Prostate gland (tissue), 2 donors: ENCODE data around the gene ADRA2B. TPM values are rescaled to one million over a fixed set of nuclear protein-coding genes. Genes with fewer than 3 reads are reported as not detected.

Source experiments
- DNase-seq: peaks from one replicate; pipeline ENCODE4 v3.0.0-alpha.2; 2019; ENCODE audit warnings: low spot score
- H3K27ac ChIP-seq, 2 donors: fragments of 200-600 bp; sonication (generic); 2 replicates each; pipeline ENCODE4 v1.5.1; 2017 to 2019
- H3K27me3 ChIP-seq: fragments of 200-600 bp; sonication (generic); replicated peaks from 2 replicates; pipeline ENCODE4 v1.5.1; 2019; ENCODE audit not compliant: insufficient read depth
- H3K36me3 ChIP-seq, 2 donors: fragments of 200-600 bp; sonication (generic); 1 replicate in 1 of 2; 2 replicates in 1 of 2; pipeline versions ENCODE4 v1.5.1 to v1.8.1; 2017 to 2019
- H3K4me1 ChIP-seq: fragments of 200-600 bp; sonication (generic); replicated peaks from 2 replicates; pipeline ENCODE4 v1.5.1; 2019
- H3K4me3 ChIP-seq, 2 donors: fragments of 200-600 bp; sonication (generic); 2 replicates each; pipeline ENCODE4 v1.5.1; 2017 to 2019
- H3K9me3 ChIP-seq: fragments of 200-600 bp; sonication (generic); 2 replicates; pipeline ENCODE4 v1.5.1; 2017
- POLR2A ChIP-seq: fragments of 450-650 bp; IDR thresholded peaks from one replicate; pipeline ENCODE4 v1.6.1; 2016; ENCODE audit warnings: antibody characterized with exemption, mild to moderate bottlenecking
- POLR2AphosphoS5 ChIP-seq: sonication (generic); formaldehyde crosslinking; IDR thresholded peaks from one replicate; pipeline ENCODE4 v1.6.1; 2017; ENCODE audit warnings: antibody characterized with exemption
- WGBS: methylation state at CpG from one replicate; pipeline ENCODE4 v1.1.5; 2018; 5-methylcytosine and 5-hydroxymethylcytosine counted together
- intact Hi-C: fragments of 100-400 bp; cut with DNase I; formaldehyde crosslinking; loops from one replicate; pipeline ENCODE4 v1.14.2; 2022
- total RNA-seq, 2 donors: library from RNA; depleted of rRNA; stranded (reverse); fragments of >200 nt; gene quantifications; one replicate each; pipeline ENCODE4 v1.1.0, GENCODE V29; 2016
- TF ChIP-seq, protein P1 (sequence below), 4 experiments: fragments of 200-600 bp in 2 of 4; fragments of 450-650 bp in 2 of 4; sonication (generic) in 2 of 4; IDR thresholded peaks; 1 replicate in 3 of 4; 2 replicates in 1 of 4; pipeline ENCODE4 v1.5.1; 2016 to 2019; ENCODE audit warnings: antibody characterized with exemption in 4 of 4, mild to moderate bottlenecking in 2 of 4, moderate library complexity in 2 of 4

The ADRA2B gene
- total RNA-seq, 2 donors from 2014 or later: 0.23 to 5.0 TPM

GRCh38 chr2:96091141-96091710, 25.1 kb downstream of the ADRA2B start:
- Histone ChIP-seq H3K36me3 (no peaks in the 10 kb centered on the region), H3K27me3 (no peaks in the 10 kb centered on the region), H3K27ac (no peak overlapping the region), H3K4me3 (no peak overlapping the region), H3K4me1 (no peaks in the 10 kb centered on the region), H3K9me3 (no peaks in the 10 kb centered on the region)
- 83% methylated on average over 14 of the region's 14 CpGs for WGBS
- DNase-seq: no peak
- TF ChIP-seq, protein P1, sequence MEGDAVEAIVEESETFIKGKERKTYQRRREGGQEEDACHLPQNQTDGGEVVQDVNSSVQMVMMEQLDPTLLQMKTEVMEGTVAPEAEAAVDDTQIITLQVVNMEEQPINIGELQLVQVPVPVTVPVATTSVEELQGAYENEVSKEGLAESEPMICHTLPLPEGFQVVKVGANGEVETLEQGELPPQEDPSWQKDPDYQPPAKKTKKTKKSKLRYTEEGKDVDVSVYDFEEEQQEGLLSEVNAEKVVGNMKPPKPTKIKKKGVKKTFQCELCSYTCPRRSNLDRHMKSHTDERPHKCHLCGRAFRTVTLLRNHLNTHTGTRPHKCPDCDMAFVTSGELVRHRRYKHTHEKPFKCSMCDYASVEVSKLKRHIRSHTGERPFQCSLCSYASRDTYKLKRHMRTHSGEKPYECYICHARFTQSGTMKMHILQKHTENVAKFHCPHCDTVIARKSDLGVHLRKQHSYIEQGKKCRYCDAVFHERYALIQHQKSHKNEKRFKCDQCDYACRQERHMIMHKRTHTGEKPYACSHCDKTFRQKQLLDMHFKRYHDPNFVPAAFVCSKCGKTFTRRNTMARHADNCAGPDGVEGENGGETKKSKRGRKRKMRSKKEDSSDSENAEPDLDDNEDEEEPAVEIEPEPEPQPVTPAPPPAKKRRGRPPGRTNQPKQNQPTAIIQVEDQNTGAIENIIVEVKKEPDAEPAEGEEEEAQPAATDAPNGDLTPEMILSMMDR (IDR thresholded peaks at IDR 0.05): no peak
- TF ChIP-seq POLR2AphosphoS5 (no peak), POLR2A (no peak)
- intact Hi-C loops: no loop called here

DNA sequence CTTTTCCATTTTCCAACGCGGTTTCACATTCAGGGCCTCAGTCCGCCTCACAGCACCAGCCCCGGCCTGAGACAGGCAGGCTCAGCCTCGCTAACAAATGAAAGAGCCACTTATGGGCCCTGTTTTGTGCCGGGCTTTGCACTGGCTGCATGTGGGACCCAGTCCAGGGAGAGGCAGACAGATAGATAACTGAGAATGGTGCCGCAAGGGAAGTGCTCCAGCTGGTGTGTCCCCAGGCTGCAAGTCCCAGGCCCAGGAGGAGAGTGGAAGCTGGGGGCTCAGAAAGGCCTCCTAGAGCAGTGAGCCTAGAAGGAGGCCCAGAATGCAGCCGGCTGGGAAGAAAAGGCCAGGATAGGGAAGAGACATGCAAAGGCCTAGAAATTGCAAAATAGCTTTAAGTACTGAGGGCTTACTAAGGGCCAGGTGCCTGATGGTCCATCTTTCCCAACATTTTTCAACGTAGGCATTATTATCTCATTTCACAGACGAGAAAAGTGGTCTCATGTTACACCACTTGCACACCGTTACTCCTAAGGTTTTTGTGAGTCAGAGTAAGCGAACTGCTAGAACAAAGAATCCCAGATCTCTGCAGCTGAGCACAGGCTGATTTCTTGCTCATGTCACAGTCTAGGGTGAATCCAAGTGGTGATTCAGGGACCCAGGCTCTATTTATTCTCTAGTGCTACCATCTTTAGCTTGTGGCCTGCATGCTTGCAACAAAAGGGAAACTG, 26.0 kb downstream of the ADRA2B start:
- no peak for DNase-seq
- H3K36me3 ChIP-seq: no peaks in the 10 kb centered on the region
- TF ChIP-seq, protein P1 (IDR thresholded peaks at IDR 0.05): no peak
- TF ChIP-seq POLR2A: no peak
- no peak for TF ChIP-seq POLR2AphosphoS5
- H3K4me1 ChIP-seq: no peaks in the 10 kb centered on the region
- 89% methylated on average over 12 of the region's 12 CpGs for WGBS
- no peak overlapping the region for H3K4me3 ChIP-seq
- no peaks in the 10 kb centered on the region for H3K27me3 ChIP-seq
- no peaks in the 10 kb centered on the region for H3K9me3 ChIP-seq
- intact Hi-C loops: no loop called here
- H3K27ac ChIP-seq: no peak overlapping the region

- H3K9me3 ChIP-seq: no peaks in the 10 kb centered on the region
- no peak overlapping the region for H3K27ac ChIP-seq
- no peak overlapping the region for H3K4me3 ChIP-seq
- no peaks in the 10 kb centered on the region for H3K4me1 ChIP-seq
- DNase-seq: no peak
- 71% methylated on average over 22 of the region's 22 CpGs for WGBS
- no peaks in the 10 kb centered on the region for H3K27me3 ChIP-seq
- H3K36me3 ChIP-seq: no peaks in the 10 kb centered on the region
- TF ChIP-seq, protein P1 (IDR thresholded peaks at IDR 0.05): no peak
- no peak for TF ChIP-seq POLR2AphosphoS5
- no peak for TF ChIP-seq POLR2A
- intact Hi-C loops: no loop called here
Measured at GRCh38 chr2:96089356-96090195, 26.8 kb downstream of the ADRA2B start.

GRCh38 chr2:96088340-96089335, 27.7 kb downstream of the ADRA2B start:
- H3K36me3 ChIP-seq: no peaks in the 10 kb centered on the region
- TF ChIP-seq POLR2AphosphoS5: no peak
- TF ChIP-seq, protein P1 (IDR thresholded peaks at IDR 0.05): no peak
- TF ChIP-seq POLR2A: no peak
- no peaks in the 10 kb centered on the region for H3K9me3 ChIP-seq
- no peaks in the 10 kb centered on the region for H3K4me1 ChIP-seq
- intact Hi-C loops: no loop called here
- DNase-seq: no peak
- H3K27me3 ChIP-seq: no peaks in the 10 kb centered on the region
- H3K4me3 ChIP-seq: no peak overlapping the region
- 76% methylated on average over 17 of the region's 19 CpGs for WGBS
- H3K27ac ChIP-seq: no peak overlapping the region
